HEK293 (cell line): ENCODE results near the gene PDGFB.

Source experiments
- ATF2 ChIP-seq: fragments of 450-650 bp; formaldehyde crosslinking; IDR thresholded peaks from 2 replicates; pipeline ENCODE4 v1.5.1; 2016; ENCODE audit warnings: missing biosample characterization, missing genetic modification characterization, low read depth
- CTCF ChIP-seq: fragments of 450-650 bp; formaldehyde crosslinking; IDR thresholded peaks from 2 replicates; pipeline ENCODE4 v1.5.1; 2016; ENCODE audit warnings: missing biosample characterization, missing genetic modification characterization
- MEIS1 ChIP-seq: sonication (generic); formaldehyde crosslinking; IDR thresholded peaks from 2 replicates; pipeline ENCODE4 v1.8.1; 2022; ENCODE audit warnings: missing genetic modification reagents, mild to moderate bottlenecking, borderline replicate concordance
- PBX3 ChIP-seq: sonication (generic); formaldehyde crosslinking; IDR thresholded peaks from 2 replicates; pipeline ENCODE4 v1.8.1; 2022; ENCODE audit warnings: mild to moderate bottlenecking, moderate library complexity, missing genetic modification reagents
- ZFP37 ChIP-seq: fragments of 450-650 bp; formaldehyde crosslinking; IDR thresholded peaks from 2 replicates; pipeline ENCODE4 v1.5.1; 2016; ENCODE audit warnings: missing biosample characterization, missing genetic modification characterization
- ZNF626 ChIP-seq: fragments of 450-650 bp; sonication (Bioruptor Pico); formaldehyde crosslinking; IDR thresholded peaks from 2 replicates; pipeline ENCODE4 v1.5.1; 2018; ENCODE audit warnings: missing biosample characterization, missing genetic modification characterization, inconsistent platforms
- ZNF830 ChIP-seq: fragments of 450-650 bp; IDR thresholded peaks from 2 replicates; pipeline ENCODE4 v1.5.0; 2018; ENCODE audit warnings: missing biosample characterization, missing genetic modification characterization, low read depth, mild to moderate bottlenecking, moderate library complexity
- ZXDB ChIP-seq: fragments of 450-650 bp; formaldehyde crosslinking; IDR thresholded peaks from 2 replicates; pipeline ENCODE4 v1.5.1; 2016; ENCODE audit warnings: missing biosample characterization, missing genetic modification characterization

- TF ChIP-seq CTCF (tag by site-specific recombination) = no peak
- no peak for TF ChIP-seq ZFP37
- TF ChIP-seq ATF2 (tag by site-specific recombination) = no peak
- TF ChIP-seq PBX3 (CRISPR knock-in tag) = no peak
- no peak for TF ChIP-seq ZXDB (tag by site-specific recombination)
- TF ChIP-seq ZNF830 = no peak
- no peak for TF ChIP-seq MEIS1 (CRISPR knock-in tag)
- TF ChIP-seq ZNF626 (tag by site-specific recombination) = no peak
These were observed 37.4 kb downstream of the PDGFB start for GRCh38 chr22:39207141-39208012.
